Measurements from ENCODE around the gene CCL19.

The CCL19 gene

DNA sequence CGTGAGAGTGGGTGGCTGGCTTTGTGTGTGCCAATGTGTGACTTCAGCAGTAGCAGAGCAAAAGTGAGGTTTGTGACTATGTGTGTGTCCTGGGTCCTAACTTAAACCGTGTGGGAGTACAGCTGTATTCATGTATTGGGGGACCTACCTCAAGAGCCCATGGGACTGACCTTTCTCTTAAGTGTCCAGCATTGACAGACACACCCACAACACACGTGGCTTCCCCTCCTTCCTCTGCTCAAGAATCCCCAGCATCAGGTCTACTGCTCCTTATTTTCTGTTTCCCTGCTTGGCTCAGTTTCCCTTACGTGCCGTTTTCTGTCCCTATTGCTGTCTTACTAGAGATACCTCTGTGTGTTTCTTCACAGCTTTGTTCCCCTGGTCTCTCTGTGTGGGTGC lies 38.5 kb downstream of the CCL19 start:
- TF ChIP-seq CTCF (IDR thresholded peaks at IDR 0.05) = no peak
- H3K36me3 ChIP-seq = peaks cover 8 to 24% (median 16%) of the 10 kb centered on the region in 3 donors
- intact Hi-C loops (cut with DNase I; ENCODE audit: low total_unique reads) = no loop called here
- H3K27ac ChIP-seq = peak overlapping the region; percentile 86 to 93
- H3K9me3 ChIP-seq = no peaks in the 10 kb centered on the region
- H3K27me3 ChIP-seq = no peaks in the 10 kb centered on the region
- H3K4me3 ChIP-seq = peak overlapping the region; percentile 45 to 60
- no peak for DNase-seq
- peaks cover 8 to 65% (median 56%) of the 10 kb centered on the region in 4 donors for H3K4me1 ChIP-seq

GRCh38 chr9:34651876-34652601 lies 39.0 kb downstream of the CCL19 start, which contains the start of gene IL11RA:
Gene IL11RA (plus strand): TSS chr9:34652185. CDS start chr9:34655218, 3,033 bp downstream.
- intact Hi-C loops (cut with DNase I; ENCODE audit: low total_unique reads) = no loop called here
- H3K4me1 ChIP-seq = peaks cover 8 to 70% (median 61%) of the 10 kb centered on the region in 4 donors
- H3K27me3 ChIP-seq = no peaks in the 10 kb centered on the region
- H3K27ac ChIP-seq = peak within 1 kb of the TSS; percentile 86 to 93
- H3K4me3 ChIP-seq = peak within 1 kb of the TSS; percentile 45 to 60
- H3K9me3 ChIP-seq = no peaks in the 10 kb centered on the region
- DNase-seq = peak; percentile 92 to 97
- no peak for TF ChIP-seq CTCF (IDR thresholded peaks at IDR 0.05)
- peaks cover 8 to 19% (median 16%) of the 10 kb centered on the region in 3 donors for H3K36me3 ChIP-seq

DNA sequence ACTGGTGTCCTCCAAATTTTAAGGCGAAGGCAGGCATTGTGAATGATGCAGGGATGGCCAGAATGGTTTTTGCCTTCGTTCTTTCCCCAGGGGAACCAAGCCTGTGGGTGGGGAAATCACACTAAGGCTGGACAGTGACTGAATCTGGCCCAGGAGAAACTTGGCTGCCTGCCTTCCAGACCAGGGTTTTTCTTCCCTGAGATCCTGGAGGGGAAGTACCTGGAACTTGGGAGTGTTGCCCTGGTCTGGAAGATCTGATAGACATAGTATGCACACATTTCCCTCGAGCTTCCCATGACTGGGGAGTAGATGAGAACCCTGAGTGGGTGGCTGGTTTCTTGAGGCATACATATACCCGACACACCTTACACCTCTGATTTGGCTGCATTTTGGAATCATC lies 39.8 kb downstream of the CCL19 start:
- H3K36me3 ChIP-seq = peaks cover 8 to 17% (median 16%) of the 10 kb centered on the region in 3 donors
- H3K27ac ChIP-seq = peak overlapping the region; percentile 86 to 93
- peaks cover 8 to 73% (median 62%) of the 10 kb centered on the region in 4 donors for H3K4me1 ChIP-seq
- no peak for TF ChIP-seq CTCF (IDR thresholded peaks at IDR 0.05)
- peak in 1 of 2 donors; percentile 76 for DNase-seq
- peak overlapping the region; percentile 45 to 60 for H3K4me3 ChIP-seq
- intact Hi-C loops (cut with DNase I; ENCODE audit: low total_unique reads) = no loop called here
- H3K9me3 ChIP-seq = no peaks in the 10 kb centered on the region
- no peaks in the 10 kb centered on the region for H3K27me3 ChIP-seq

GRCh38 chr9:34650816-34651215 lies 40.3 kb downstream of the CCL19 start:
- Histone ChIP-seq H3K27ac (peak overlapping the region; percentile 86 to 93), H3K4me1 (peaks cover 8 to 74% (median 67%) of the 10 kb centered on the region in 4 donors), H3K36me3 (peaks cover 8 to 17% (median 16%) of the 10 kb centered on the region in 3 donors), H3K4me3 (no peak overlapping the region), H3K9me3 (no peaks in the 10 kb centered on the region), H3K27me3 (no peaks in the 10 kb centered on the region)
- no peak for DNase-seq
- intact Hi-C loops (cut with DNase I; ENCODE audit: low total_unique reads) = no loop called here
- no peak for TF ChIP-seq CTCF (IDR thresholded peaks at IDR 0.05)

- DNase-seq = no peak
- H3K4me1 ChIP-seq = peaks cover 8 to 54% (median 48%) of the 10 kb centered on the region in 4 donors
- no peak for TF ChIP-seq CTCF (IDR thresholded peaks at IDR 0.05)
- no peaks in the 10 kb centered on the region for H3K9me3 ChIP-seq
- no peaks in the 10 kb centered on the region for H3K27me3 ChIP-seq
- H3K27ac ChIP-seq = no peak overlapping the region
- no peak overlapping the region for H3K4me3 ChIP-seq
- intact Hi-C loops (cut with DNase I; ENCODE audit: low total_unique reads) = no loop called here
- peaks cover 8 to 17% (median 16%) of the 10 kb centered on the region in 3 donors for H3K36me3 ChIP-seq
Measured at GRCh38 chr9:34648673-34649072, 42.4 kb downstream of the CCL19 start.
